HG02970 (cell line): ENCODE results near the gene HAUS8.
"Not testable (repeated sequence)": the region's sequence is repeated elsewhere in the genome, so short reads cannot be mapped to it uniquely, and the experiment has no call there.

Experiments used
- ATAC-seq: cut with Tn5 transposase; IDR thresholded peaks from one replicate; pipeline ENCODE4 v1.9.1; 2021; ENCODE audit warnings: mild to moderate bottlenecking, moderate library complexity, moderate number of reproducible peaks; ENCODE audit not compliant: unreplicated experiment, low FRiP score

Gene HAUS8

DNA sequence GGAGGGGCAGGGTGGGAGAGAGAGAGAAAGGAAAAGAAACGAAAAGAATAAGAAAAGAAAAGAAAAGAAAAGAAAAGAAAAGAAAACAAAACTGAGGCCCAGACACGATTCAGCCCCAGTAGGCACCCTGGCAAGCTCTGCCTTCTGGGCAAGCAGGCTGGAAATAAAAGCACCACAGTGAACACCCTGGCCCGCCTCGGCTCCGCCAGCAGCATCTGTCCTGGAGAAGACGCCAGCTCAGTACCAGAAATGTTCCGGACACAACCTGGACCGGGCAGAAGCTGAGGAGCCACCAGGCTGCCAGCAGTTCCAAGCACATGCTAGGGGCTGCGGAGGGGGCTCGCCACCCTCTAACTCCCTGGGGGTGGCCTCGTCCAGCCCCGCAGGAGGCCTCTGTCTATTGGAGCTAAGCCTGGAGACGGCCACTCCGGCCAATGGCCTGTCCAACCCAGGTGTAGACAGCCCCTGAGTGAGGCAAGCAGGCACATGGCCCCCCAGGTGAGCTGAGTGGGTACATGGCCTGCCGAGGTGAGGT lies 37.2 kb downstream of the HAUS8 start:
- no peak for ATAC-seq

GRCh38 chr19:17037184-17037583 lies 38.1 kb downstream of the HAUS8 start:
- ATAC-seq: no peak

DNA sequence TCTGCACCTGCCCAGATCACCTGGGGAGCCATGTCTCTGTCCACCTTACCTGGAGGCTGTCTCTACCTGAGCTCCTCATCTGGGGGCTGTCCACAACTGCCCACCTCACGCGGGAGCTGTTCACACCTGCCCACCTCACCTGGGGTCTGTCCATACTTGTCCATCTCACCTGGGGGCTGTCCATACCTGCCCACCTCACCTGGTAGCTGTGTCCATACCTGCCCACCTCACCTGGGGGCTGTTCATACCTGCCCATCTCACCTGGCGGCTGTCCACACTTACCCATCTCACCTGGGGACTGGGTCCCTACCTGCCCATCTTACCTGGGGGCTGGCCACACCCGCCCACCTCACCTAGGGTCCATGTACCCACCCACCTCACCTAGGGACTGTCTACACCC lies 38.6 kb downstream of the HAUS8 start:
- no peak for ATAC-seq

- no peak for ATAC-seq
Observed at GRCh38 chr19:17035842-17036424, 39.3 kb downstream of the HAUS8 start.

GRCh38 chr19:17031741-17032140 lies 43.5 kb downstream of the HAUS8 start:
- no peak for ATAC-seq

- ATAC-seq: no peak
Observed at GRCh38 chr19:17027535-17027975, 47.7 kb downstream of the HAUS8 start.

DNA sequence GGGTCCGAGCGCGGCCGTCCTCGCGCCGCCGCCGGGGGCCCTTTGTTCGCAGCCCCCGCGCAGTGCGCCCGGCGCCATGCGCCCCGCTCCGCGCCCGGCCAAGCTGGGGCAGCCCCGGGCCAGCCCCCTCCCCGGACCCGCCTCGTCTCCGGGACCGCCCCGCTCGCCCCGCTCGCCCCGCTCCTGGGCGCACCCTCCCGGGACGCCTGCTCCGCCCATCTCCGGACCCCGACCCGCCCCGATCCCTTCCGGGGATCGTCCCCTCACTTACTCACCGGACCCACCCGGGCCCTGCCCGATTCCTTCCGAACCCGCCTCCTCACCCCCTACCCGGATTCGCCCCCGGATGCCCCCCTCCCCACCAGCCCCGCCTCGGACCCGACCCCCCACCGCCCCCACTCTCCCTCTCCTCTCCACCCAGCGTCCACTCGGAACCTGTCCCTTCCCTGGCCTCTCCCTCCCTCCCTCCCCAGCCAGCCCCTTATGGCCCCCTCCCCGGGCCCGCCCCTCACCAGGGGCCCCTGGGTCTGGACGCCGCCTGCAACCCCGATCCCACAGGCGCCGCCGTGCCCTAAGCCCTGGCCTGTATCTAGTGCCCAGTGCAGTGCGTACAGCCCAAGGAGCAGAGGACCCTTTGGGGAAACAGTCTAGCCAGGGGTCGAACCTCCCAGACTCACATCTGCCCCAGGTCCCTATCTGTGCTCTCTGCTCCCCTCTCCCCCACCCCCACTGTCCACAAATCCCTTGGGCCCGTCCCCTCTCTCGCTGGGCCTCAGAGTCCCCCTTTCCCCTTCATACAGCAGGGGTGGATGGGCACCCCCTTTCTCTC lies 48.3 kb downstream of the HAUS8 start, which contains the start of gene CPAMD8:
Gene CPAMD8 (minus strand): TSS at position 105 of the 829 bp plus-strand sequence. CDS start 168 bp downstream, outside the sequence.
- ATAC-seq: no peak

GRCh38 chr19:17025991-17026658 lies 49.1 kb downstream of the HAUS8 start:
- no peak for ATAC-seq

DNA sequence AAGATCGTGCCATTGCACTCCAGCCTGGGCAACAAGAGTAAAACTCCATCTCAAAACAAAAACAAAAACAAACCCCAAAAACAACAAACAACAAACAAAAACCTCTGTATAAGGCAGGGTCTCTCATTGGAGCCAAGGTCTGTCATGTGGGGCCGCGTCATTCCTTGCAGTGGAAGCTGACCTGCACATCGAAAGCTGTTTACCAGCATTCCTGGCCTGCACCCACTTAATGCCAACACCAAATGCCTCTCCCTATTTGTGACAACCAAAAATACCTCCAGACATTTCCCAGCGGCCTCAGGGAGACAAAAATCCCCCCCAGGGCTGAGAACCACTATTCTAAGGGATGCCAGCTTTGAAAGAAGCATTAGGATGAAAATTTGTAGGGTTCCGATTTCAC lies 49.9 kb downstream of the HAUS8 start:
- ATAC-seq: no peak

DNA sequence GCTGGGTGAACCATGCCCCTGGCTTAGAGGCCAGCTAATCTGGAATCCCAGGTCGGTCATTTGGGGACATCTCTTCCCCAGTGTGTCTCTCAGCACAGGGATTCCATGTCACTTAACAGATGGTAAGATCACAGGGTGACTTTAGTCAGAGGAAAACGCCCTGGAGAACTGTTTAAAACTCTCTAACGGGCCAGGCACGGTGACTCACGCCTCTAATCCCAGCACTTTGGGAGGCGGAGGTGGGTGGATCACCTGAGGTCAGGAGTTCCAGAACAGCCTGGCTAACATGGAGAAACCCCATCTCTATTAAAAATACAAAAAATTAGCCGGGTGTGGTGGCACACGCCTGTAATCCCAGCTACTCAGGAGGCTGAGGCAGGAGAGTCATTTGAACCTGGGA lies 50.3 kb downstream of the HAUS8 start:
- ATAC-seq: not testable (repeated sequence)

DNA sequence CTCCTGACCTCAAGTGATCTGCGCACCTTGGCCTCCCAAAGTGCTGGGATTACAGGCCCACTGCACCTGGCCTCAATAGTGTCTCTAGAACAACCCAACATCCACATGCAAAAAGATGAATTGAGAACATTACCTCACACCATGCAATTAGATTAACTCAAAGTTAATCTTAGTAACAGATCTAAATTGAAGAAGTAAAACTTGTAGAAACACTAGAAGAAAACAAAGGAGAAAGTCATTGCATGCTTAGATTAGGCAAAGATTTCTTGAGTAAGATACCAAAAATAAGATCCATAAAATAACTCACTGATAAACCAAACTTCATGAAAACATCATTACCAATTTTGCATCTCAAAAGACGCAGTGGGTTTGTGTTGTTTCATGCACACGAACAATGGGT lies 51.4 kb downstream of the HAUS8 start:
- no peak for ATAC-seq

DNA sequence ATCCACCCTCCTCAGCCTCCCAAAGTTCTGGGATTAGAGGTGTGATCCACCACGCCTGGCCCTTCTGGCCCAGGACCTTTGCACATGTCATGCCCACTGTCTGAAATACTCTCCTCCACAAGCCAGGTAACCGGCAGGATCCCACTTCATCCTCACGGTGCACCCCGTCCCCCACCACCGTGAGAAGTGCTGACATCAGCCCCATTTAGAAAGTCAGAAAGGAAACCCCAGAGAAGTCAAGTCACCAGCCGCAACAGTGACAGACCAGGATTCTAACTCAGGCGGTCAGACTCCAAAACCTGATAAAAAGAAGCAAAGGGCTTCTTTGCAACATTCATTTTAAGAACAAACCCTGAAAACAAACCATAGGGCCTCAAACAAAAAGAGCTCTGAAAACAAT lies 52.5 kb downstream of the HAUS8 start:
- ATAC-seq: no peak

GRCh38 chr19:17021793-17022590 lies 53.3 kb downstream of the HAUS8 start:
- ATAC-seq: no peak

DNA sequence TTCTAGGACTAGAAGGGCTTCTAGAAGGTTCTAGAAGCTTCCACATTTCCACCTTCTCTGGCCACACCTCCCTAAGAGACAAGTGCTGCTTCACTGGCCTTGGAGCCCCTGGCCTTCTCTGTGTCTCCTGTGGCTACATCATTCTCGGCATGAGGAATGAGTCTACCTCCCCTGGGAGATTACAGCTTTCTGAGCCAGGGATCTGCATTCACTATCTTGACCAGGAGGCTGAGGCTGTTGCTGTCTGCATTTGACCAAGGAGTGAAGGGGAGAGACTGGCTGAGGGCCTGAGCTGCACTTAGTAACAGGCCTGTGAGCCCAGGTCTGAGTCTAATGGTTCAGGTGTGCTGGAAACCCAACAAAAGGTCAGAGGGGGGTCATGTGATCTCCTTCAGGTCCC lies 53.9 kb downstream of the HAUS8 start:
- no peak for ATAC-seq

DNA sequence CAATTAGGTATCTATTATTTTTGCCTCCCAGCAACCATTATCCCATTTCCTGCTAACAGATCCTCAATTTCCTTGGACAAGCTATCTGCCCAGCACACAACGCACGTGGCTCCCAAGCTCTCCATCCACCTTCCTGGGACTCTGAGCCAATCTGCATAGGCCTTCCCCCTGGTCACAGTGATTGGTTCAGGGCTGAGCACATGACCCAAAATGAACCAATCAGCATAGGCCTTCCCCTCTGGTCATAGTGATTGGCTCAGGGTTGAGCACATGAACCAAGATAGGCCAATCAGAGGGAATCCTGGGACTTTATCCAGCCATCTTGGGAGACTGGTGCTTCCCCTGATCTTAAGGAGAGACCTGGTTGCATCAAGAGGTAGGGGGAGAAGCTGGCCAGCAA lies 54.4 kb downstream of the HAUS8 start:
- no peak for ATAC-seq

GRCh38 chr19:17020385-17020784 lies 54.9 kb downstream of the HAUS8 start:
- ATAC-seq: no peak

DNA sequence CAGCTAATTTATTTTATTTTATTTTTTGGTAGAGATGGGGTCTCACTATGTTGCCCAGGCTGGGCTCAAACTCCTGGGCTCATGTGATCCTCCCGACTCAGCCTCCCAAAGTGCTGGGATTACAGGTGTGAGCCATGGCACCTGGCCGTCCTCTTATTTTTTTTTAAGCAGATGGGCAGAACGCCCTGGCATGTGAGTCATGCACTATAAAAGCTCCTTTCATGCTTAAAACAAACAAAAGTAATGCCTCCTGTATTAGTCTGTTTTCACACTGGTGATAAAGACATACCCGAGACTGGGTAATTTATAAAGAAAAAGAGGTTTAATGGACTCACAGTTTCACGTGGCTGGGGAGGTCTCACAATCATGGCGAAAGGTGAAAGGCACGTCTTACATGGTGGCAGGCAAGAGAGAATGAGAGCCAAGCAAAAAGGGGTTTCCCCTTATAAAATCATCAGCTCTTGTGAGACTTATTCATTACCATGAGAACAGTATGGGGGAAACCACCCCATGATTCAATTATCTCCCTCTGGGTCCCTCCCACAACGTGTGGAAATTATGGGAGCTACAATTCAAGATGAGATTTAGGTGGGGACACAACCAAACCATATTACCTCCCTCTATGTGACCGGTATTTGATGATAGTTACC lies 60.9 kb downstream of the HAUS8 start:
- ATAC-seq: not testable (repeated sequence)

DNA sequence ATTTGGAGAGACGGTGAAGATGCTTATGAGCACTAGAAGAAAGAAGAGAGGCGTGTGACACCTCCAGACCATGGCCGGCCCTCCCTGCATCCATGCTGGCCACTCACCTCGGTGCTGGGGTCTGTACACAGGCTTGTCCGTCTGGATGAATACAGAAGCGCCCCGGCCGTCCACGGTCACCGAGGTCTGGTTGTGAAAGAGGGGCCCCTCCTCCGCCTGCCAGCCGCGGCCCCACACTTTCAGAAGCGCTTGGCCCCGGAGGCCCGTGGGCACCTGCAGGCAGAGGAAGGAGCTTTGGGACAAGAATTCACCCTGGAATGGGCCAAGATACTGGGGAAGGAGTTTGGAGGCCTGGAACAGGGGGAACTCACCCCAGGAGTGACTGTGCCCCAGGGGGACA lies 63.8 kb downstream of the HAUS8 start:
- no peak for ATAC-seq

DNA sequence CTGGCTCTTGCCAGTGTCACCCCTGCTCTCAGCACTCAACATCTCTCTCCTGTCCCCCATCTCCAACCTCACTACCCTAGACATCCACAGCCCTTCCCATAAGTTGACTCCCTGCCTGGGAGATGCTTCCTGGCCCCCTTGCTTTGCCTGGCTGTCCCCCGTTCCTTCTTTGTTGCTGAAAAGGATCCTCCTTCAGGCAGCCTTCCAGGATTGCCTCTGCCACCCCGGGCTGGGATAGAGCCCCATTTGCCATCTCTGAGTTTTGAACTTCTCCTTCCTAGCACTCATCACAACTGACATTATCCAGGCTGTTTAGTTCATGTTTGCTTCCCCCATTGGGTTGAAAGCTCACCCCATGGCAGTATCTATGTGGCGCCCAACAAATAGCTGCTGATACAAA lies 68.7 kb downstream of the HAUS8 start:
- no peak for ATAC-seq

GRCh38 chr19:17005000-17005399 lies 70.3 kb downstream of the HAUS8 start:
- no peak for ATAC-seq
